Mesothelial cell of epicardium (in vitro differentiated cells): Measurements from ENCODE around the gene SLC15A1. TPM values are rescaled to one million over a fixed set of nuclear protein-coding genes. Genes with fewer than 3 reads are reported as not detected.

Source experiments
- DNase-seq, 2 experiments: peaks; one replicate each; pipeline ENCODE4 v3.0.0; 2021; ENCODE audit warnings: low spot score in 2 of 2; ENCODE audit not compliant: unreplicated experiment in 2 of 2
- H3K27ac Mint-ChIP-seq: 2 replicates; pipeline ENCODE4 v1.8.0; 2021; ENCODE audit warnings: mixed read lengths
- H3K27me3 Mint-ChIP-seq: 2 replicates; pipeline ENCODE4 v1.8.0; 2021; ENCODE audit warnings: low read depth, mixed read lengths
- H3K36me3 Mint-ChIP-seq: 2 replicates; pipeline ENCODE4 v1.8.0; 2021; ENCODE audit warnings: mixed read lengths
- H3K4me1 Mint-ChIP-seq: 2 replicates; pipeline ENCODE4 v1.8.0; 2021; ENCODE audit warnings: mixed read lengths
- H3K4me3 Mint-ChIP-seq: 2 replicates; pipeline ENCODE4 v1.8.0; 2021; ENCODE audit warnings: mild to moderate bottlenecking, moderate library complexity, mixed read lengths
- H3K9me3 Mint-ChIP-seq: 2 replicates; pipeline ENCODE4 v1.8.0; 2021; ENCODE audit warnings: mixed read lengths
- total RNA-seq: library from RNA; stranded (reverse); gene quantifications from 3 replicates; pipeline ENCODE4 v1.2.1, GENCODE V29; 2021
- TF ChIP-seq, protein P1 (sequence below): fragments of 200-600 bp; sonication (generic); IDR thresholded peaks from one replicate; pipeline ENCODE4 v1.5.0; 2021; ENCODE audit warnings: antibody characterized with exemption; ENCODE audit not compliant: unreplicated experiment

The SLC15A1 gene
- total RNA-seq, 1 donor from 2014 or later, result 1.0 TPM

- TF ChIP-seq, protein P1, sequence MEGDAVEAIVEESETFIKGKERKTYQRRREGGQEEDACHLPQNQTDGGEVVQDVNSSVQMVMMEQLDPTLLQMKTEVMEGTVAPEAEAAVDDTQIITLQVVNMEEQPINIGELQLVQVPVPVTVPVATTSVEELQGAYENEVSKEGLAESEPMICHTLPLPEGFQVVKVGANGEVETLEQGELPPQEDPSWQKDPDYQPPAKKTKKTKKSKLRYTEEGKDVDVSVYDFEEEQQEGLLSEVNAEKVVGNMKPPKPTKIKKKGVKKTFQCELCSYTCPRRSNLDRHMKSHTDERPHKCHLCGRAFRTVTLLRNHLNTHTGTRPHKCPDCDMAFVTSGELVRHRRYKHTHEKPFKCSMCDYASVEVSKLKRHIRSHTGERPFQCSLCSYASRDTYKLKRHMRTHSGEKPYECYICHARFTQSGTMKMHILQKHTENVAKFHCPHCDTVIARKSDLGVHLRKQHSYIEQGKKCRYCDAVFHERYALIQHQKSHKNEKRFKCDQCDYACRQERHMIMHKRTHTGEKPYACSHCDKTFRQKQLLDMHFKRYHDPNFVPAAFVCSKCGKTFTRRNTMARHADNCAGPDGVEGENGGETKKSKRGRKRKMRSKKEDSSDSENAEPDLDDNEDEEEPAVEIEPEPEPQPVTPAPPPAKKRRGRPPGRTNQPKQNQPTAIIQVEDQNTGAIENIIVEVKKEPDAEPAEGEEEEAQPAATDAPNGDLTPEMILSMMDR, result no peak
- Mint-ChIP-seq H3K27ac (no peak overlapping the region), H3K27me3 (no peaks in the 10 kb centered on the region), H3K4me1 (peaks cover 2% of the 10 kb centered on the region), H3K36me3 (peaks cover 4% of the 10 kb centered on the region), H3K9me3 (no peaks in the 10 kb centered on the region), H3K4me3 (no peak overlapping the region)
- DNase-seq, result no peak
Measured at GRCh38 chr13:98797456-98797855, 45.0 kb upstream of the SLC15A1 start.

DNA sequence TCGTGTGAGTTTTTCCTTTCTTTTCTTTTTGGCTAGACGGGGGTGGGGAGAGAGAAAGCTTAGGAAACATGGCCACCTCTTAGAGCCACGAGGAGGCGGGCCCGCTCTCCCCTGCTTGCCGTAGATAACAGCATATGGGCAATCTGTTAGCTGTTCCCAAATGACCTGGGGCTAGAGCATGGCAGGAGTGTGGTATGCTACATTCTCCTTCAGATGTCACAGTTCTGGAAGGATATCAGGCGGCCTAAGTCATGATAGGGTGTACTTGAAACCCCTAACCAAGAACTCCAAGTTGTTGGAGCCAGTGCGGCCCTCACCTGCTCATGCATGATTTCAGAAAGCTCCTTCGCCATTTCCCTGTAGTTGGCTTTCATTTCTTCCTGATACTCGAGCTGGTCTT, 44.3 kb upstream of the SLC15A1 start:
- TF ChIP-seq, protein P1, result no peak
- DNase-seq, result no peak
- Mint-ChIP-seq H3K4me1 (peaks cover 2% of the 10 kb centered on the region), H3K27me3 (no peaks in the 10 kb centered on the region), H3K36me3 (peaks cover 4% of the 10 kb centered on the region), H3K4me3 (no peak overlapping the region), H3K27ac (no peak overlapping the region), H3K9me3 (no peaks in the 10 kb centered on the region)

- Mint-ChIP-seq H3K36me3 (peaks cover 4% of the 10 kb centered on the region), H3K4me1 (peaks cover 2% of the 10 kb centered on the region), H3K27me3 (no peaks in the 10 kb centered on the region), H3K27ac (no peak overlapping the region), H3K9me3 (no peaks in the 10 kb centered on the region), H3K4me3 (no peak overlapping the region)
- TF ChIP-seq, protein P1, result no peak
- no peak for DNase-seq
Measured at GRCh38 chr13:98796191-98796590, 43.7 kb upstream of the SLC15A1 start.

DNA sequence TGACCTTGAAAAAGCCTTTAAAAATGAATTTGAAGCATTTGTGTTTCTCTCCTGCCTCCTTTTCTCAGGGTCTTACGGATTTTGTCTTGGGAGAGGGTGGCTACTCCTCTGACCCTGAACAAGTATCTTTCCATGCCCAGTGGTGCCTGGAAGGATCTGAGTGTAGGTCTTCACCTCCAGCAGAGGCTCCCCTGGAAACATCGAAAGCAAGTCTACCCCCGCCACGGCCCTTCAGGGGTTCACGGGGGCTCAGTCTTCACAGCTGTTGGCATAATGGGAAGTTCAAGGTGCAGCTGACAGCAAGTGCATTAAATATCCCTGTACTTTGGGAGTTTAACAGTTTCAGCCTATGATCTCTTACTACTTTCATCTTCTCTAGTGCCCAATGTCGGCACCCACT, 42.7 kb upstream of the SLC15A1 start:
- TF ChIP-seq, protein P1, result no peak
- Mint-ChIP-seq H3K27me3 (no peaks in the 10 kb centered on the region), H3K4me1 (peaks cover 2% of the 10 kb centered on the region), H3K36me3 (peaks cover 4% of the 10 kb centered on the region), H3K27ac (no peak overlapping the region), H3K9me3 (no peaks in the 10 kb centered on the region), H3K4me3 (no peak overlapping the region)
- DNase-seq, result no peak

- DNase-seq, result no peak
Measured at GRCh38 chr13:98794498-98794897, 42.0 kb upstream of the SLC15A1 start.

More at GRCh38 chr13:98794498-98794897, 42.0 kb upstream of the SLC15A1 start:
- Mint-ChIP-seq H3K27ac (no peak overlapping the region), H3K4me1 (peaks cover 2% of the 10 kb centered on the region), H3K36me3 (peaks cover 4% of the 10 kb centered on the region), H3K4me3 (no peak overlapping the region), H3K9me3 (no peaks in the 10 kb centered on the region), H3K27me3 (no peaks in the 10 kb centered on the region)
- TF ChIP-seq, protein P1, result no peak
